Choroid plexus epithelial cell (primary cell): ENCODE data around the gene PTPN13.
A peak's percentile ranks its signal among the peaks of the same experiment; 100 is the strongest.

Experiments
- DNase-seq: peaks from one replicate; pipeline ENCODE4 v3.0.0-alpha.2; 2010; ENCODE audit warnings: low read depth
- H3K4me3 ChIP-seq: 2 replicates; pipeline ENCODE4 v1.5.1; 2011; ENCODE audit warnings: low read depth, mild to moderate bottlenecking, control low read depth, low read length, moderate library complexity
- TF ChIP-seq, protein P1 (sequence below): conservative IDR thresholded peaks from 2 replicates; pipeline ENCODE4 v1.5.1; 2011; ENCODE audit warnings: low read depth, mild to moderate bottlenecking, control low read depth, inconsistent platforms, low read length, moderate library complexity

PTPN13 gene

DNA sequence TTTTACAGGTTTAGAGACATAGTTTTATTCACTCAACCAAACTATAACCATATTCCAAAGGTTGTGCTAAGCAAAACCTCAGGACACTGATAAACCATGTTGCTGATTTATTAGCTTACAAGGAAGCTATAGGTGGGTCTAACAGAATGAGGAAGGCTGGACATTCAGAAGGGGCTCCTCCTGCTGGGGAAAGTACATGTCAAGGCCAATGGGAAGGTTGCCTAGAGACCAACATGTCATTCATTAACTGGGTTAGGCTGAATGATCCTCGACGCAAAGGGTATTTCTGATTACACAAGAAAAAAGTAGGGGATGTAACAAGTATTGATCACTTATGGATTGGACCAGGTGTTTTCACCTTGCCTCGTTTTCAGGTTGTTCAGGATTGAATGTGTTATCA, 224.7 kb downstream of the PTPN13 start:
- H3K4me3 ChIP-seq: no peak overlapping the region
- no peak for DNase-seq
- TF ChIP-seq, protein P1, sequence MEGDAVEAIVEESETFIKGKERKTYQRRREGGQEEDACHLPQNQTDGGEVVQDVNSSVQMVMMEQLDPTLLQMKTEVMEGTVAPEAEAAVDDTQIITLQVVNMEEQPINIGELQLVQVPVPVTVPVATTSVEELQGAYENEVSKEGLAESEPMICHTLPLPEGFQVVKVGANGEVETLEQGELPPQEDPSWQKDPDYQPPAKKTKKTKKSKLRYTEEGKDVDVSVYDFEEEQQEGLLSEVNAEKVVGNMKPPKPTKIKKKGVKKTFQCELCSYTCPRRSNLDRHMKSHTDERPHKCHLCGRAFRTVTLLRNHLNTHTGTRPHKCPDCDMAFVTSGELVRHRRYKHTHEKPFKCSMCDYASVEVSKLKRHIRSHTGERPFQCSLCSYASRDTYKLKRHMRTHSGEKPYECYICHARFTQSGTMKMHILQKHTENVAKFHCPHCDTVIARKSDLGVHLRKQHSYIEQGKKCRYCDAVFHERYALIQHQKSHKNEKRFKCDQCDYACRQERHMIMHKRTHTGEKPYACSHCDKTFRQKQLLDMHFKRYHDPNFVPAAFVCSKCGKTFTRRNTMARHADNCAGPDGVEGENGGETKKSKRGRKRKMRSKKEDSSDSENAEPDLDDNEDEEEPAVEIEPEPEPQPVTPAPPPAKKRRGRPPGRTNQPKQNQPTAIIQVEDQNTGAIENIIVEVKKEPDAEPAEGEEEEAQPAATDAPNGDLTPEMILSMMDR: peak; percentile 10

DNA sequence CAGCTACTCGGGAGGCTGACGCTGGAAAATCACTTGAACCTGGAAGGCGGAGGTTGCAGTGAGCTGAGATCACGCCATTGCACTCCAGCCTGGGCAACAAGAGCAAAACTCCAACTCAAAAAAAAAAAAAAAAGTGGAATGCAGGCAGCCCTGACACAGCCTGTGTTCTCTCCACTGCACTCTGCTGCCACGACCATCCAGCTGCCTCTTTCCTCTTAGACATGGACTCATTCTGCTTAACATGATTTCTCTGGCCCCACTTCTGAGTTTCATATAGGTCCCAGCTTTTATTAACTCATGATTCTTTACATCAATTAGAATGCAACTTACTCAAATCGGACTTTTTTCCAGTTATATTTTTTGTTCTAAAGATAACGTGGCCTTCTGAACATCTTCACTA, 225.4 kb downstream of the PTPN13 start:
- no peak overlapping the region for H3K4me3 ChIP-seq
- TF ChIP-seq, protein P1: no peak
- no peak for DNase-seq

DNA sequence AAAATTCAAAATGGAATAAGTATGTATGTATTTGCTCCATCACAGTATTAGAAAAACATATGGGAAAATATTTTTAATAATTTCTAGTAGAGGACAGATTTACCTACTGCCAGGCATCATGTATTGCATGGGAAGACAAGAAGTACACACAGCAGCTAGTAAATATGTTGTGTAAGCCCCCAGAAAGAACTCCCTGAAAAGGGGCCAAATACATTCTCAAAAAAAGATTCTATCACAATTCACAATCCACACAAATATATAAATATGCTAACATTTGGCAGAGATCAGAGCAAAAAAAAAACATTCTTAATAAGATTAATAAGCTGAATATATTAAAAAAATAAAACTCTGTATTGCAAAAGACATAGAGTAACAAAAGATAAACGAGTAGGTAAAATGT, 227.0 kb downstream of the PTPN13 start:
- TF ChIP-seq, protein P1: no peak
- no peak overlapping the region for H3K4me3 ChIP-seq
- DNase-seq: no peak

DNA sequence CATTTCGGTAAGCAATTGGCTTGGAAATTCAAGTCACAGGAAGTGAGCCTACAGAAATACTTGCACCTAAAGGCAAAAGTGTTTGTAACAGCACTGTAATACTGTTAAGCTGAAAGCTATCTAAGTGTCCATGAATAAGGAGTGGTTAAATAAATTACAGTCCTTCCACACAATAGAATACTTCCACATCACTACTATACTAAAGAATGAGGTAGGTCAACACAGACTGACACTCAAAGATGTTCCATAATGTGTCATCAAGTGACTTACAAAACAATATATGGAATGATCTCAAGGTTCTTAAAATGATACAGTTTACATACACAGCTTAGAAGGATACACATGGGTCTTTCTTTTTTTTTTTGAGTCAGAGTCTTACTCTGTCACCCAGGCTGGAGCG, 228.0 kb downstream of the PTPN13 start:
- no peak overlapping the region for H3K4me3 ChIP-seq
- TF ChIP-seq, protein P1: no peak
- DNase-seq: no peak

DNA sequence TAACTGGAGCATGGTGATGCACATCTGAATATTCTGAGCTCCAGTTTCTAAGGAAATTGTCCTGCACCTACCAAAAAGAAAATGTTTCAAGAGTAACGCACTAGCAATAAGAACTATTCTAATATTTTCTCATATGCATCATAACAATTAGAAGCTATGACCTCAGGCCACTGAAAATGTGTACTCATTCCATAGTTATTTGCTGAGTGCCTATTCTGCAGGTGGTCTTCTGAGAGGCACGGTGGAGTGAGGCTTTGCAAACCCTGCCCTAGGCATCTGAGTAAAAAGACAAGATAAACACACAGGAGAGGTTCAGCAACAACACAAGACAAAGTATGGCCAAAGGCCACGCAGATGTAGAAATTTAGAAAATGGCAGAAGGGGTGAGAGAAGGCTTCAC, 231.4 kb downstream of the PTPN13 start:
- H3K4me3 ChIP-seq: no peak overlapping the region
- DNase-seq: peak; percentile 15
- TF ChIP-seq, protein P1: no peak

DNA sequence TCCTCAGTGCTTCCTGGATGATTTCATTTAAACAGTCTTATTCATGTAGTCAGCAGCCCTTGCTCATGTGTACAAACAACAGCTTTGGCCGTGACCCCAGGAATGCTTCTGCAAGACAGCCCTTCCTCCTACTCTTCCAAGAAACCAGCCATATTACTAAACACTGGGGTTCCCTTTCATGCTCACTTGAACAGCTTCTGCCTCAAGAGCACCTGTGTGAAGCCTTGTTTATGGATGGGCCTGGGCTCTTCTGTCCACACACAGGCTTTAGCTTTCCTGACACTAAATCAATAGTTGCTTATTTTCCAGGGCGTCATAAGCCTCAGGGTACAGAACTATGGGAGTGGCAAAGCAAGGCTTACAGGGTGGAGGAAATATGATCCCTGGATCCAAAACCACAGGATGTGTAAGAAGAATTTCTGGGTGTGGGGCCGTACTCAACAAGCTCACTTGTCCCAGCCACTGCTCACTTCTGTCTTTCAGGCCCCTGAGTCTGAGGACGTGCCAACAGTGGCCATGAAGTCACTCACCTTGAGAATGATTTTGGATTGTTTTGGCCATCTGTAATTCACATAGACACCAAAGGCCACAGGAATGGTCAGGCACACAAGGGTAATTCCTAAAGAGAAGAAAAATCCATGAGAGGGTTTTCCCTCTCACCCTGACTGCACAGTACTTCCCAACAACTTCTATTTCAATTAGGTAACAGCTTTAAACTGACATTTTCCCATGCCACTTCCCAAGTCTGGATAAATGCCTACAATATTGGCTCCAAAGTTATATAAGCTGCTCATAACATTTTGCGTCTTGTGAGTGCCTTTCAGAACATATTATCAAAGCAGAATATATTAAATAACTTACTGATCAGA, 237.4 kb downstream of the PTPN13 start:
- TF ChIP-seq, protein P1: no peak
- DNase-seq: peak; percentile 94
- no peak overlapping the region for H3K4me3 ChIP-seq

DNA sequence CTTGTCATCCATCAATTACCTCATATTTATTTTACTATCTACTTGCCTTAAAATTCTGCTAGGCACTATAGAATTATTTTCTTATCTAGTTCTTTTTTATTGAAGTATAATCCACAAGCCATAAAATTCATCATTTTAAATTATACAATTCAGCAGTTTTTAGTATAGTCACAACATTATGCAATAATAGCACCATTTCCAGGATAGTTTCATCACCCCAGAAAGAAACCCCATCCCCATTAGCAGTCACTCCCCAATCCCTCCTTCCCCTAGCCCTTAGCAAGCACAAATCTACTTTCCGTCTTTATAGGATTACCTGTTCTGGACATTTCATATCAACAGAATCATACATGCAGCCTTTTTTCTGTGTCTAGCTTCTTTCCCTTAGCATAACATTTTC, 239.5 kb downstream of the PTPN13 start:
- DNase-seq: no peak
- H3K4me3 ChIP-seq: no peak overlapping the region
- TF ChIP-seq, protein P1: no peak
